Stimulated activated CD8-positive, alpha-beta memory T cell treated with anti-CD3 and anti-CD28 coated beads, Interleukin-15, amount 100 ng/mL, for 24 hours (primary cell): ENCODE measurements around the gene CFAP77.

ENCODE experiments used
- DNase-seq: peaks from one replicate; pipeline ENCODE4 v3.0.0-alpha.2; 2020; ENCODE audit warnings: low read depth

CFAP77 gene

GRCh38 chr9:132408521-132408920, 1.5 kb upstream of the CFAP77 start:
- DNase-seq = no peak

GRCh38 chr9:132410642-132411041, 631 bp downstream of the CFAP77 start:
- DNase-seq = no peak

GRCh38 chr9:132411091-132411508, 1.1 kb downstream of the CFAP77 start:
- DNase-seq = peak; percentile 26

- no peak for DNase-seq
Measured at GRCh38 chr9:132412089-132412488, 2.1 kb downstream of the CFAP77 start.

- DNase-seq = no peak
Measured at GRCh38 chr9:132413926-132414325, 3.9 kb downstream of the CFAP77 start.

GRCh38 chr9:132414731-132415130, 4.7 kb downstream of the CFAP77 start:
- DNase-seq = no peak

- no peak for DNase-seq
Measured at GRCh38 chr9:132415181-132415580, 5.2 kb downstream of the CFAP77 start.

- no peak for DNase-seq
Measured at GRCh38 chr9:132418726-132419363, 8.8 kb downstream of the CFAP77 start.

GRCh38 chr9:132422574-132422973, 12.6 kb downstream of the CFAP77 start:
- DNase-seq = no peak

GRCh38 chr9:132423503-132423902, 13.5 kb downstream of the CFAP77 start:
- no peak for DNase-seq

- no peak for DNase-seq
Measured at GRCh38 chr9:132424857-132425674, 15.1 kb downstream of the CFAP77 start.

- no peak for DNase-seq
Measured at GRCh38 chr9:132425675-132426062, 15.7 kb downstream of the CFAP77 start.

GRCh38 chr9:132426639-132427414, 16.8 kb downstream of the CFAP77 start:
- no peak for DNase-seq

GRCh38 chr9:132430998-132431397, 21.0 kb downstream of the CFAP77 start:
- DNase-seq = no peak

GRCh38 chr9:132434881-132435280, 24.9 kb downstream of the CFAP77 start:
- DNase-seq = no peak

GRCh38 chr9:132439153-132439552, 29.1 kb downstream of the CFAP77 start:
- DNase-seq = no peak

- DNase-seq = no peak
Measured at GRCh38 chr9:132440735-132441134, 30.7 kb downstream of the CFAP77 start.

- DNase-seq = no peak
Measured at GRCh38 chr9:132441404-132441803, 31.4 kb downstream of the CFAP77 start.

GRCh38 chr9:132443951-132444607, 34.1 kb downstream of the CFAP77 start:
- DNase-seq = no peak

- DNase-seq = no peak
Measured at GRCh38 chr9:132446887-132447286, 36.9 kb downstream of the CFAP77 start.

GRCh38 chr9:132447346-132447745, 37.3 kb downstream of the CFAP77 start:
- DNase-seq = no peak

GRCh38 chr9:132447902-132448301, 37.9 kb downstream of the CFAP77 start:
- no peak for DNase-seq
